ENCODE results near the gene OR9I1.

- TF ChIP-seq, protein P1, sequence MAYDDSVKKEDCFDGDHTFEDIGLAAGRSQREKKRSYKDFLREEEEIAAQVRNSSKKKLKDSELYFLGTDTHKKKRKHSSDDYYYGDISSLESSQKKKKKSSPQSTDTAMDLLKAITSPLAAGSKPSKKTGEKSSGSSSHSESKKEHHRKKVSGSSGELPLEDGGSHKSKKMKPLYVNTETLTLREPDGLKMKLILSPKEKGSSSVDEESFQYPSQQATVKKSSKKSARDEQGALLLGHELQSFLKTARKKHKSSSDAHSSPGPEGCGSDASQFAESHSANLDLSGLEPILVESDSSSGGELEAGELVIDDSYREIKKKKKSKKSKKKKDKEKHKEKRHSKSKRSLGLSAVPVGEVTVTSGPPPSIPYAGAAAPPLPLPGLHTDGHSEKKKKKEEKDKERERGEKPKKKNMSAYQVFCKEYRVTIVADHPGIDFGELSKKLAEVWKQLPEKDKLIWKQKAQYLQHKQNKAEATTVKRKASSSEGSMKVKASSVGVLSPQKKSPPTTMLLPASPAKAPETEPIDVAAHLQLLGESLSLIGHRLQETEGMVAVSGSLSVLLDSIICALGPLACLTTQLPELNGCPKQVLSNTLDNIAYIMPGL (CRISPR knock-in tag; IDR thresholded peaks at IDR 0.05; ENCODE audit: borderline replicate concordance in 1 of 2, low read depth in 1 of 2) = no peak
- TF ChIP-seq NFYB (CRISPR knock-in tag; IDR thresholded peaks at IDR 0.05) = no peak
- no peak for TF ChIP-seq ZNF224 (CRISPR knock-in tag; IDR thresholded peaks at IDR 0.05)
- TF ChIP-seq RBAK (CRISPR knock-in tag; IDR thresholded peaks at IDR 0.05) = no peak
- no peak for TF ChIP-seq TBL1XR1 (IDR thresholded peaks at IDR 0.05; ENCODE audit: borderline replicate concordance, low read length, partially characterized antibody)
- TF ChIP-seq, protein P2, sequence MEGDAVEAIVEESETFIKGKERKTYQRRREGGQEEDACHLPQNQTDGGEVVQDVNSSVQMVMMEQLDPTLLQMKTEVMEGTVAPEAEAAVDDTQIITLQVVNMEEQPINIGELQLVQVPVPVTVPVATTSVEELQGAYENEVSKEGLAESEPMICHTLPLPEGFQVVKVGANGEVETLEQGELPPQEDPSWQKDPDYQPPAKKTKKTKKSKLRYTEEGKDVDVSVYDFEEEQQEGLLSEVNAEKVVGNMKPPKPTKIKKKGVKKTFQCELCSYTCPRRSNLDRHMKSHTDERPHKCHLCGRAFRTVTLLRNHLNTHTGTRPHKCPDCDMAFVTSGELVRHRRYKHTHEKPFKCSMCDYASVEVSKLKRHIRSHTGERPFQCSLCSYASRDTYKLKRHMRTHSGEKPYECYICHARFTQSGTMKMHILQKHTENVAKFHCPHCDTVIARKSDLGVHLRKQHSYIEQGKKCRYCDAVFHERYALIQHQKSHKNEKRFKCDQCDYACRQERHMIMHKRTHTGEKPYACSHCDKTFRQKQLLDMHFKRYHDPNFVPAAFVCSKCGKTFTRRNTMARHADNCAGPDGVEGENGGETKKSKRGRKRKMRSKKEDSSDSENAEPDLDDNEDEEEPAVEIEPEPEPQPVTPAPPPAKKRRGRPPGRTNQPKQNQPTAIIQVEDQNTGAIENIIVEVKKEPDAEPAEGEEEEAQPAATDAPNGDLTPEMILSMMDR (CRISPR knock-in tag; IDR thresholded peaks at IDR 0.05) = no peak
- TF ChIP-seq CENPBD1 (CRISPR knock-in tag; IDR thresholded peaks at IDR 0.05; ENCODE audit: borderline replicate concordance, low read depth) = no peak
- no peak for TF ChIP-seq CBFB (CRISPR knock-in tag; IDR thresholded peaks at IDR 0.05)
- no peak for TF ChIP-seq ZFX (CRISPR knock-in tag; IDR thresholded peaks at IDR 0.05; ENCODE audit: low read depth)
These were observed 27.5 kb upstream of the OR9I1 start for GRCh38 chr11:58152781-58153180.
